Measurements from ENCODE around the gene ZP3.
"Not testable (repeated sequence)": the region's sequence is repeated elsewhere in the genome, so short reads cannot be mapped to it uniquely, and the experiment has no call there.

The ZP3 gene

DNA sequence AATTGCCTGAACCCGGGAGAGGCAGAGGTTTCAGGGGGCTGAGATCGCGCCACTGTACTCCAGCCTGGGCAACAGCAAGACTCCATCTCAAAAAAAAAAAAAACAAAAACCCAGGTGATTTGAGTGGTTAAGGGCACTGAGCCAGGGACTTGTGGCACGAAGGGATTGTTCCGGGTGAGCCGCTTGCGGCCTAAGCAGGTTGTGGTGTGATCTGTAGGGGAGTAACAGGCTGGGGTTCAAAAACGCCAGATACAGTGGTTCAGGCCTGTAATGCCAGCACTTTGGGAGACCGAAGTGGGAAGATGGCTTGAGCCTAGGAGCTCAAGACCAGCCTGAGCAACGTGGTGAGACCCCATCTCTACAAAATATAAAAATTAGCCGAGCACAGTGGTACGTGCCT is 19.1 kb downstream of the ZP3 start:
- DNase-seq, result not testable (repeated sequence)

DNA sequence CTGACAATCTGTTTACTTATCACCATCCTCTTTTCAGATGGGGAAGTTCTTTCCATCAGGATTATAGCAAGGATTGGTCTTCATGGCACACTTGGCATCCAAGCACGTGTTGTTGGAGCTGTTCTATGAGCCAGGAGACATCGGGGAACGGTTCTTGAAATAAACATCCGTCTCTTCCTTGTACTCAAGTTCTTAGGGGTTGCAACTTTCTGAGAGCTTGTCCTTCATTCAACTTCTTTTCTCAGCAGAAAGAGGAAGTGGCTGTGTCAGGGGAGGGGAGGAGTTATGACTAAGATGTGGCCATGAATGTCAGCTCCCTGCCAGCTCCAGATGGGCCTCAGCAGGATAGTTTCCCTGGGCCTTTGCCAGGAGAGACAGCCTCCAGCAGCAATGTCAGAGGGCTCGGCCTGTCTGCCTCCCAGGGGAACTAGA is 20.8 kb downstream of the ZP3 start:
- DNase-seq, result not testable (repeated sequence)

- not testable (repeated sequence) for DNase-seq
Measured at GRCh38 chr7:76457017-76457416, 32.3 kb downstream of the ZP3 start.

GRCh38 chr7:76458504-76458903 is 33.8 kb downstream of the ZP3 start:
- DNase-seq, result not testable (repeated sequence)

DNA sequence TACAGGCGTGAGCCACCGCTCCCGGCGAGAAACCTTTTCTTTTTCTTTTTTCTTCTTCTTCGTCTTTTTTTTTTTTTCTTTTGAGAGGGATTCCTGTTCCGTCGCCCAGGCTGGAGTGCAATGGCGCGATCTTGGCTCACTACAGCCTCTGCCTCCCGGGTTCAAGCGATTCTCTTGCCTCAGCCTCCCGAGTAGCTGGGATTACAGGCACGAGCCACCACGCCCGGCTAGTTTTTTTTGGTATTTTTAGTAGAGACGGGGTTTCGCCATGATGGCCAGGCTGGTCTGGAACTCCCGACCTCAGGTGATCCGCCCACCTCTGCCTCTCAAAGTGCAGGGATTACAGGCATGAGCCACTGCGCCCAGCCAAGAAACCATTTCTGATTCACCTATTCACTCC is 36.0 kb downstream of the ZP3 start:
- DNase-seq, result not testable (repeated sequence)

DNA sequence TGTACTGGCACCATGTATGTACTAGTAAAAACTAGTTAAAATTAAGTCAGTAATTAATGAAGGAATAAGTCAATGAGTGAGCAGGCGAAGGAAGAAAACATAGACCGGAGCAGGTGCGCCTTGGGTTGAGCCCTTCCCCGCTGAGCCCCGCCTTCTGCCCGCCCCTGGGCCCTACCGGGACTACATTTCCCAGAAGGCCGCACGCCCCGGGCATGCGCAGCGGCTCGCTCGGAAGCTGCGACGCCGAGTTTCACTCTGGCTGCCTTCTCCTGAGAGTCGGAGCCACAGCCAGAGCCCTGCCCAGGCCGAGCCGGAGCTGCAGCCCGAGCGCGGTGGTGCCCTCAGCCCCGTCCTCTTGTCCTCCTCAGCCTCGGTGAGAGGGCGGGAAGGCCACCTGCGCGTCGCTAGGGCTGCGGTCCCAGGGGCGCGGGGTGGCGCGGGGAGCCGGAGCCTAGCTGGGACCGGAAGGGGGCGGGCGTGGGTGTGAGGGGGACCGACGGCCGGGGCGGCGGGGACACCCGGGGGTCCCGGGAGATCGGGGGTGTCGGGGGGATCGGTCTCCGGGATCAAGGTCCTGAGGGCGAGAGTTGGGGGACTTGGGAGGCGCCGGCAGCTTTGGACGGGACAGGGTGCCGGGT is 36.8 kb downstream of the ZP3 start, which contains the start of gene DTX2:
DTX2 (plus strand) TSS at position 246 of the 638 bp plus-strand sequence. CDS start 18,801 bp downstream, outside the sequence.
- DNase-seq, result peak; percentile 41

GRCh38 chr7:76462271-76462882 is 37.6 kb downstream of the ZP3 start:
- DNase-seq, result not testable (repeated sequence)

GRCh38 chr7:76464959-76465358 is 40.2 kb downstream of the ZP3 start:
- not testable (repeated sequence) for DNase-seq

DNA sequence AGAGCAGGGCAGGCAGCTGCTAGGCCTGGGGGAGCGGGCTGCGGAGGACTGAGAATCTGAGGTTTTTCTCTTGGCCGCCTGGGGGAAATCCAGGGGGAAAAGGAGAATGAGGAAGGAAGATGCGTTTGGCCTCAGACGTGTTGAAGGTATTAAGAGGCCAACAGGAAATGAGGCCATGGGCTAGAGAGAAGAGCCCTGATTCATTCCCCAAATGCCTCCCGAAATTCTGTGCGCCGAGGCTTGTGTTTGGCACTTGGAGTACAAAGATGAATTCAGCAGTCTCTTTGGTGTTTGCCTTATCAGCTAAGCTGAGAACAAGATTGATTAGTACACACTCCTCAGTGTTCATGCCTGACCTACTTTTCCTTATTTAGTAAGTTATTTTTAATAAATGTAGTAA is 41.2 kb downstream of the ZP3 start:
- not testable (repeated sequence) for DNase-seq

GRCh38 chr7:76467743-76468404 is 43.1 kb downstream of the ZP3 start:
- DNase-seq, result not testable (repeated sequence)

GRCh38 chr7:76471556-76472221 is 46.9 kb downstream of the ZP3 start:
- DNase-seq, result not testable (repeated sequence)

DNA sequence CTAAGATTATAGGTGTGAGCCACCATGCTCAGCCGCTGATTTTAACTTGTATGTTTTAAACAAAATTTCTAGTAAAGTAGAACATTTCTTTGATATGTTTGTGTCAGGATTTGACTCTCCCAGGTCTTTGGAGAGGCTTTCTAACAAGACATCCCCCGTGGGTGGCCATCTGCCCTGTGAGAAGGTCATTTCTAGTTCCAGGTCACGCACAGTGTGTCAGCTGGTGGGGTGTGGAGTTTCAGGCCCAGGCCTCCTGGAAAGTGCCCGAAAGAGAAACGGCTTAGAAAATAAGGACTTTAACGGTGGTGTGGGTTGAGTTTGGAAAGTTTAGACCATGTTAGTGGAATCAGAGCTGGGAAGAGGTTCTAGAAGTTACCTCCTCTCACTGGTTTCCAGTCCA is 48.3 kb downstream of the ZP3 start:
- not testable (repeated sequence) for DNase-seq

DNA sequence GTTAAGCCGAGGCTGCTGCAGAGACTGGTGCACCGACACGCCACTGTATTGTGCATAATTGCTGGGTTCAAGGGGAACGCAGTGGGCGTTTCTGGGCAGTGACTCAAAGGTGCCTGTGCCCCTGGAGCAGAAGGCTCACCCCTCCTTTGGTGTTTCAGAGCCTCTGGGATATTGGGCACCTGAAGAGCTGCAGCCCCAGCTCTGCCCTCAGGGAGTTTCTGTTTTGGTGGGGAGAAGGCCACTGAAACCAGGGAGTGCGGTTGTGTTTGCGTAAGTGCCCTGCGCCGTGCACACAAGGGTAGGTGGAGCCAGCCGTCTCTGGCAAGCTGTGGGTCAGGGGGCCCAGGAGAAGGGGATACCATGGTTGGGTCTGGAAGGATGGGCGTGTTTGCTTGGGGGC is 51.5 kb downstream of the ZP3 start:
- DNase-seq, result not testable (repeated sequence)

GRCh38 chr7:76476742-76477474 is 52.2 kb downstream of the ZP3 start:
- DNase-seq, result not testable (repeated sequence)

GRCh38 chr7:76479628-76480027 is 54.9 kb downstream of the ZP3 start:
- not testable (repeated sequence) for DNase-seq

GRCh38 chr7:76480403-76481253 is 55.9 kb downstream of the ZP3 start:
- not testable (repeated sequence) for DNase-seq

DNA sequence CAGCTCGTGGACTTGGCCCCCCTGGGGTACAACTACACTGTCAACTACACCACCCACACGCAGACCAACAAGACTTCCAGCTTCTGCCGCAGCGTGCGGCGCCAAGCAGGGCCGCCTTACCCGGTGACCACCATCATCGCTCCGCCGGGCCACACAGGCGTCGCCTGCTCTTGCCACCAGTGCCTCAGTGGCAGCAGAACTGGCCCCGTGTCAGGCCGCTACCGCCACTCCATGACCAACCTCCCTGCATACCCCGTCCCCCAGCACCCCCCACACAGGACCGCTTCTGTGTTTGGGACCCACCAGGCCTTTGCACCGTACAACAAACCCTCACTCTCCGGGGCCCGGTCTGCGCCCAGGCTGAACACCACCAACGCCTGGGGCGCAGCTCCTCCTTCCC is 57.9 kb downstream of the ZP3 start:
- DNase-seq, result not testable (repeated sequence)

DNA sequence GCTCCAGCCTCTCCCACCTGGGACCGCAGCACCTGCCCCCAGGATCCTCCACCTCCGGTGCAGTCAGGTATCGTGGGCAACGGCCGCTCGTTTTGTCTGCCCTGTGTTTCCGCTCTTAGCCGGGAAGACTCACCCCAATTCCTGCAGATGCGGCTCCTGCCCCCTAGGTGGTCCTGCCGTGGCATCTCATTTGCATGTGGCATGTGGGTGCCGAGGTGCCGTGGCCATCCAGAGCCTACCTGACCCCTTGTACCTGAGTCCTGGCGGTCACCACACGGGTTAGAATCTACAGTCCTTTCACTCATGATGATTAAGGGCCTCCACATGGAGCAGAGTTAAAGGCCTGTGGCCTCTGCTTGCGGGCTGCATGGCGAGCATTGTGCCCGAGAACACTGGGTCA is 58.3 kb downstream of the ZP3 start:
- not testable (repeated sequence) for DNase-seq

- DNase-seq, result not testable (repeated sequence)
Measured at GRCh38 chr7:76484456-76484855, 59.7 kb downstream of the ZP3 start.

DNA sequence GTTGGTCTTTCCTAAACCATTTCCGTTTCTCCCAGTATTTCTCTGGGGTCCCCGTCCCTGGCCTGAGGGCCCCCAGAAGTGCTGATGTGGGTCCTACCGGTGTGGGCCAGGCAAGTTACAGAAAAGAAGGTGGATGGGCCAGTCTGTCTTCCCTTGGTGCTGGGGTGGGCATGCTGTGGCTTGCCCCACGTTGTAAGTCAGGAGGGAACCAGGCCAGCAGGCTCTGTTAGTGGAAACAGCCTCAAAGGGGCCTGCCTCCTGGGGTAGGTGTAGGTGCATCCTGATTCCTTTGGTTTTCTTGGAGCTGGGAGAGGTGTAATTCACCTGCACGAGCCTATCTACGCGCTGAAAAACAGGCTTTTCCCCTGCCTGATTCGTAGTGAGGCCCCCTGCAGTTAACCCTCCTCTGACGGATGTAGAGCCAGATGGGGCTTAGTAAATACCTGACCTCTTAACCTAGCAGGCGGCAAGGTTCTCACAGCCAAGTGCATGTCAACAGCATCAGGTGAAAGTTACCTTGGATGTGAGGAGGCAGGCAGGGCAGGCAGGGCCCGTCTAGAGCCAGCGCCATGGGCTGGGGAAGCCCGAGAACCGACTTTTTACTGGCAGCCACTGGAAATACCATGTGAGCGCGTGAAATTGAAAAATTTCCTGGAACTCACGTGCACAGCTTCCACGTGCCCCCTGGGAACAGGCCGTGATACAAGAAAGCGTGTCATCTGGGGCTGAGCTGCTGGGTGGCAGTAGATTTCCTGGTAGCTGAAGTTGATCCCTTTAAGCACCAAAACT is 61.3 kb downstream of the ZP3 start:
- DNase-seq, result not testable (repeated sequence)

DNA sequence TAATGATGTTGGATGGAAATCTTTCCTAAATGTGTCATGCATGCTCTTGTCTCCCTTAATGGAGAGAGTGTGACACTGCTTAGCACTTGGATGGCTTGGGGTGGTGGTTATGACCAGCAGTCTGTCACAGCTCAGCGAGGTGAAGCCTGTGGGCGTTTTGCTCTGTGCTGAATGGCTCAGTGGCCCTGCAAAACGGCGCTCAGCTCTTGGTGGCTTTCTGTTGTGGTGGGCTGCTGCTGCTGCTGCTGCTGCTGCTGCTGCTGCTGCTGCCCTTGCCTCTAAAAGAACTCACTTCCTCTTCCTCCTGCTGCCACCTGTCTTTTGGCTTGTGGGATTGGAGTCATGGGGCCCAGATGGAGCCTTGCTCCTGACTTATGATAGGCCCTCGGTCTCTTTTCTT is 61.9 kb downstream of the ZP3 start:
- peak; percentile 45 for DNase-seq

Data from stimulated activated CD8-positive, alpha-beta memory T cell treated with anti-CD3 and anti-CD28 coated beads, Interleukin-4, amount 100 ng/mL, for 48 hours (primary cell).